NCI-H2227 (cell line): ENCODE data around the gene PSD2.

Experiments
- DNase-seq: peaks from one replicate; lab custom pipeline; 2025; ENCODE audit not compliant: unreplicated experiment; lab: John Stamatoyannopoulos, UW

PSD2 gene

DNA sequence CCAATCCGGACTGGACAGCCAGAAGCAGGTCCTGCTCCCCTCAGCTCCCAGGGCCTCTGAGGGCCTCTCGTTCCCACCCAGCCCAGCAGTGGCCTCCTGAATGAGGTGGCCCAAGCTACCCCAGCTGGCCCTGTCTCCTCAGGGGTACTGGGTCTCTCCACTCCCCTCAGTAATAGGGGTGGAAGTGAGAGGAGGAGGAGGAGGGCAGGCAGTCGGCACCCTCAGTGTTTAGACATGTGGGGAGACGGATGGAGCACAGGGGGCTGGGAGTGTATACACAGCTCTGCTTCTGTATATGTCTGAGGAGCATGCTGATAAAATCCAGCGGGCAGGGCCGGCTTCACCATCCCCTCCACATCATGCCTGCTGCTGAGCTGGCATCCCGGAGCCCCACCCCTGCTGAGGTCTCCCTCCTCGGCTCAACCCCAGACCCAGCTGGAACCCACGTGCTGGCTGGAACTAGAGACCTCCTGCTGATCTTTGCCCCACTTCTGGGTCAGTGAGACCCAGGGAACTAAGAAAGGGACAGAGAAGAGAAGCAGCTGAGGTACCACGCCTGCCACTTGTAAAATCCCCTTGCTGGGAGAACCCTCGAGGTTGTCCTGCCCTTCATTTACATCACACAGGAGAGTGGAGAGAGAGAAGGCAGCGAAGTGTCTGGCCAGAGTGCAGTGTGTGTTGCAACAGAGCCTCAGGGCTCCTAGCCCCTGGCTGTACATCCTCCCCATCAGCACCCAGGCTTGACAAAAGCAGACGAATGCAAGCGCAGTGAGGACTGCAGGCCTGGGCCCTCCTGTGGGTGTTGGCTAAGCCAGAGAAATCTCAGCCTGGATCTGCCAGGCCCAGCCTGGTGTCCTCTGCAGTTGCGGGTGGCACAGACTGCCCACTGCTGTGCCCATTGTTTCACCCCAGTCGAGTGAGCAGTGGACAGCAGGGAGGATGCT, 77.5 kb downstream of the PSD2 start:
- DNase-seq, result no peak

DNA sequence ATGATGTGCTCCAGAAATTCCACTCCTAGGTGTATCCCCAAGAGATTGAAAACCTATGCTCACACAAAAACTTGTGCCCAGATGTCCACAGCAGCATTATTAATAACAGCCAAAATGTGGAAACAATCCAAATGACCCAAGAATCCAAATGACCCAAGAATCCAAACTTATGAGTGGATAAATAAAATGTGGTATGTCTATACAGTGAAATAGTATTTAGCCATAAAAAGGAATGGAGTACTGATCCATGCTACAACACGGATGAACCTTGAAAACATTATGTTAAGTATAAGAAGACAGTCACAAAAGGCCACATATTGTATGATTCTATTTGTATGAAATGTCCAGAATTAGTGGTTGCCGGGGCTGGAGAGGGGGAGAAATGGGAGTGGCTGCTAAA, 80.3 kb downstream of the PSD2 start:
- no peak for DNase-seq

DNA sequence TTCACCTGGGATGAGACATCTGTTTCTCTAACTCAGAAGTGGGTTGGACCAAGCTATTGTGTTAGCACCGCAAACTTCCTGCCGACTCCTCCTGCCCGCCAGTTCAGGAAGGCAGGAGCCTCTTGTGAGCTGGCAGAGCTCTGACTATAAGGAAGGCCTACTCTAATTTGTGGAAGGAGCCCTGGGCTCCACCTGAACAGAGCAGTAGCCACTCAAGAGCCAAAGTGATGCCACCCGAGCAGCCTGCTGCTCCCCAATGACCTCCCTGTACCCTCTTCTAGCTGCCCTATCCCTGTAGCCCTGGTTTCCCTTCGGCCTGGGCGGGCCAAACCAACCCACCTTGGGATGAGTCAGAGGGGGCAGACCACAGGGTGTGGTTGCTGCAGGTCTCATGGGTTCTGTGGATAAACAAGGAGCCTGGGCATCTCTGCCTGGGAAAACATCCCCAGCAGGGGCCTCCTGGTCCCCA, 81.6 kb downstream of the PSD2 start:
- no peak for DNase-seq

DNA sequence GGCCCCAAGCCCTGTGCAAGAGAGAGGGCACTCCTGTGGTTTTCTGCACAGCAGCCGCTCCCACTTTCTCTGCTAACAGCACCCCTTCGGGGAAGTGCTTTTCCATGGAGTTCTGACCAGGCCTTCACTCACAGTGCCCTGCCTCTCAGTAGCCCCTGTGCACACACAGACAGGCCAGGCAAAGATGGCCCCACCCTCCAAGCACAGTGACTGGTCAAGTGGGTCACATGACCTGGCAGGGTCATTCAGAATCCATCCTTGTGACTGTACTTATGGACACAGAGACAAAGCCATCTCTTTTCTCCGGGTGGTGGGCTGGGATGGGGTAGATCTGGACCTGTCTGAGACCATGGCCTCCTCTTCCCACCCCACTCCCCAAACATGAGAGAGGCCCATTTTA, 82.5 kb downstream of the PSD2 start:
- no peak for DNase-seq

DNA sequence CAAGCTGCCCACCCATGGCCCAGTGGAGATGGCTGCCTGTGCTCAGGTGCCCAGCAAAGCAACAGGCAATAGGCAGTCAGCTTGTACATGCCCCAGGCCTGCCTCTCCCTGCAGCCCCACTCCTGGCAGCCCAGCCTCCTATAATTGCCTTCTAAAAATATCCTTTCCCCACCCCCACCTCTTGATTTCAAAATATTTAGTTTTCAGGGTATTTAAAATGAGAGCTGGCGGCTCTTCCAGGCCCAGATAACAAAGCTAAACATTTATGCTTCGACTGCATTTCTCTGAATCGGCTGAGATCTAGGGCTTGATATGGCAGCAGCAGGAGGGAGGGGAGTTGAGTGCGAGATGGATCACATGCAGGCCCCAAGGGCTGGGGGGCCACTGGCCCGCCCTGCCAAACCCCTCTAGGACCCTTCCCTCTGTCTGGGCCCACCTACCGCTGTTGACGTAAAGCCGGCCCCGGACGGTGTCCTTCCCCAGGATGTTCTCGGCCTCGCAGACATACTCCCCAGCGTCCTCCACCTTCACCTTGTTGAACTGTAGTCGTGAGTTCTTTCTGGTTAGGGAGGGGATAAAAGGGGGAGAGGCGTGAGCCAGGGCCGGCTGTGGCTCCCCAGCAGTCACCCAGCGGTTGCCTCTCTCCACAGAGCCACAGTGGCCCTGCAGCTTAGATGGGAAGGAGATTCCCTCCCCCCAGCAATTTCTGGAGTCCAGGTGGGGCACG, 85.0 kb downstream of the PSD2 start:
- peak; percentile 26 for DNase-seq

DNA sequence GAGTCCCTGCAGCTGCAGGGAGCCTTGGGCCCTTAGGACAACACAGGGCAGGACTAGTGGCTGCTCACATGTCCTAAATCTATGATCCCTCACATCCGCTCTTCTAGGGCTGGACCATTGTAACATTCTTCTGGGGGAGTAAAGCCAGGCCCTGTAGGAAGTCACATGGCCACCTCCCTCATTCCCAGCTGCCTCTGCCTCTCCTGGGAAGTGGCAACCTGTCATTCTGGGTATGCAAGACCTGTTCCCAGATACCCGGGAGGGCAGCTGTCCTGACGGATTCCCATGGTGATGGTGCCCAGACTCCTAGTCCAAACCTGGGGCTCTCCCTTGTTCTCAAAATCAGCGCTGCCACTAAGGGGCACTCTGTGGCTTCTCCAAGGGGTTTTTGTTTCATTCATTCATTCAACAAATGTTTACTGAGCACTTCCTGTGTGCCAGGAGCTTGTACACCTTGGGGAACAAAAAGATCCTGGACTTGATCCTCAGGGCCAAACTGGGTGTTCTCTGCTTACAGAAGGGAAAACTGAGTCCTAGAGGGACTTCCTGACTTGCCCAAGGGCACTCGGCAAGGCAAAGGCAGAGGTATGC, 85.6 kb downstream of the PSD2 start:
- no peak for DNase-seq

DNA sequence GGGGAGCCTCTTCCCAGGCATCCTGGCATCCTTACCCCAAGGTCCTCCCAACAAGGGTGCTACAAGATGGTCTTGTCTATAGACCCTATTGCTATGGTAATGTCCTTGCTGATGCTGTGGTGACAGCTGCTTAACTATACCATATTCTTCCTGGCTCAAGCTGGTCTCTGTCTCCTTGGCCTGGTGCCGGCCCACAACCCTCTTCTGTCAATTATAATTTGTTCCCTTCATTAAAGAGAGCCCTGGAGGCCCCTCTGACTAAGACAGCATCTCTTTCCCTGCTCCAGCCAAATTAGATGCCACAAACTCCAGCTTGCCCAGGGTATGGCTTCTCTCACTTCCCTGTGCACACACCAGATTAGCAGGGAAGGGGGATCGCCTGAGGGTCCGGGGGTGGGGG, 86.7 kb downstream of the PSD2 start:
- no peak for DNase-seq

DNA sequence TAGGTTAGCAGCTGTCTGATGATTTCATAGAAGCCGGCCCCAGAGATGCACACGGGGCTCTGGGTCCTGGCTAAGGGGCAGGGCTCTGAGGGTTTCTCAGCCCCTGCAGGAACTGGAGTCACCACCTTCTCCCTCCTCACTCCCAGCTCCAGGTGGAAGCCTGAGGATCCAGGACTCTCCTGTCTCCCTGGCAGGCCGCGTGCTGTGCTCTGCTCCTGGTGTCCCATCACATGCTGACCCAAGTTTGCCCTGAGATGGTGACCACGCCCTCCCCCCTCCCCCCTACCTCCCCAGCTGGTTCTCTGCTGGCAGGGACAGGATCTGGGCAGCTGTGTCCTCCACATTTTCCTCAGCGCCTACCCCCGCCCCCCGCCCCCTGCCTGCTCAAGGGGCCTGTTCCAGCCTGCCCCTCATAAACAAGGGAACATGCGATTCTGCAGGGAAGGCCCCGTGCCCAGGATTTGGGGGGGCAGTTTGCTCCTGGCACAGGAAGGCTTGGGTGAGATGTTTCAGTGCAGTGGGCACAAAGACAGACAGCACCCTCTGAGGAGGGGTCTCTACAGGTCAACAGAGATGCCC, 87.4 kb downstream of the PSD2 start:
- DNase-seq, result peak; percentile 17

DNA sequence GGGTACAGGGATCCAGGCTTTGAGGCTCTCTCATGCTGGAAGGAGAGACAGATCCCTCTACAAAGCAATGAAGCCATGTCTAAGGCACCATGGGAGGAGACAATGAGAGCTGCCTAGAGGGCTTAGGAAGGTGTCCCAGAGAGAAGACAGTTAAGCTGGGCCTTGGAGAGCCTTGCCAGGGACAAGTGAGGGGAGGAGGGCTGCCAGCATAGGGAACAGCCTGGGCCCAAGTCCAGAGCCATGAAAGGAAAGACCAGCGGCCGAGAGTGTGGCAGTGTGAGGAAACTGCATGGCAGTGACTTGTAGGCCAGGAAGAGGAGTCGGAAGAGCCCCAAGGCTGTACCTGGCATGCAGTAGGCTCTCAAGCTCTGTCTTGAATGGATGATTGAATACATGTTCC, 88.5 kb downstream of the PSD2 start:
- DNase-seq, result no peak

DNA sequence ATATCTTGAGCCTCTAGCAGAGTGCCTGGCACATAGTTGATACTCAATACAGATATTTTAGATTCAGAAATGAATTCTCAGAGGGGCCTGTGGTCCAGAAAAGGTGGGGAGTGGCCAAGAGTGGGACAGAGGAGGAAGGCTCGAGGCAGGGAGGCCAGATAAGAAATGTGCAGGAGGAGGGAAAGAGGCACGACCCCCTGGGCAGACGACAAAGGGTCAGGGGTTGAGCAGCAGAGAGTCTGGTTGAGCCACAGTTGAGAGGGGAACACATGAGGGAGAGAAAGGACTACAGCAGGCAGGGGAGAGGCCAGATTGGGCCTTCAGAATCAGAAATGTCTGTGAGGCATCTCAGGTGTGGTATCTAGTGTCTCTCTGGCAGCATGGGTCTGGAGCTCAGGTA, 89.1 kb downstream of the PSD2 start:
- no peak for DNase-seq

DNA sequence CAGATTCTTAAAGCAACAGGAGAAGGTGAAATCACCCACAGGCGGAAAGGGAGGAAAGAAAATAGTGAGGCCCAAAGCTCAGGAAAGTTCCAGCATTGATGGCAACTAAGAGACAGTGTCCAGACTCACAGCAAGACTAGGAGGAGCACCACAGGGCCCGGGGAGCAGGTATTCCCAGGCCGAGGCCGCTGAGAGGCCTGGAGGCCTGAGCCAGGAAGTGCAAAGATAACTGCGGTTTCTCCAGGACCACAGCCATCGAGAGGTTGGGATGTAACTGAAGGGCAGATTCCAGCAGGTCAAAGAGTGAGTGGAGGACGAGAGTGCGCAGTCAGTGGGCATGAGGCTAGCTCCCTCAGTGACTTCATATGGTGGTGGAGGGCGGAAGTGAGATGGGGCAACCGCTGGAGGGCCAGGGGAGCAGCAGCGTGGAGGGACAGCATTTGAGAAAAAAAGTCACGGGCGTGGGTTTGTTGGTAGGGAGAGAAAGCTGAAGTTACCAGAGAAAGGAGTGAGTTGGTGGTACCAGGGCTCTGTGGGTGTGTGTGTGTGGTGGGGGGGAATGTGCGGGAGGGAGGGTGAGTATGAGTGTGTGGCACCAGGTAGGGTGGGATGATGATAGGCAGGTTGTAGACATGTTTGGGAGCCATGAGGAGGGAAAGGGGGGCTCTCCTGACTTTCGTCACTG, 89.7 kb downstream of the PSD2 start:
- DNase-seq, result no peak

DNA sequence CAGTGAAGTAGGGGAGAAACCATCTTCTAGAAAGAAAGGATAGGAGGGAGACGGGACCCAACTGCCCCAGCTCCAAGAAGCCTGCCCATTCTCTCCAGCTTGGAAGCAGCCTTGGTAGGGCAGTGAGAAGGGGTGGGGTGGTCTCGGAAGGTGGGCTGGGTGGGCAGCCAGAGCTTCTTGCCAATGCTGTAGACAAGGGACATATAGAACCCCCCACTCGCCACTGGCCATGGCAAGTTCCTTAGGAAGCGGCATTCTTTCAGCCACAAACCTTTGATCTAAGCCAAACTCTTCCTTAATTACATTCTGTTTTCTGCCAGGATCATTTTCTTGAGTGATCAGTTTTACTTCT, 90.2 kb downstream of the PSD2 start:
- no peak for DNase-seq

DNA sequence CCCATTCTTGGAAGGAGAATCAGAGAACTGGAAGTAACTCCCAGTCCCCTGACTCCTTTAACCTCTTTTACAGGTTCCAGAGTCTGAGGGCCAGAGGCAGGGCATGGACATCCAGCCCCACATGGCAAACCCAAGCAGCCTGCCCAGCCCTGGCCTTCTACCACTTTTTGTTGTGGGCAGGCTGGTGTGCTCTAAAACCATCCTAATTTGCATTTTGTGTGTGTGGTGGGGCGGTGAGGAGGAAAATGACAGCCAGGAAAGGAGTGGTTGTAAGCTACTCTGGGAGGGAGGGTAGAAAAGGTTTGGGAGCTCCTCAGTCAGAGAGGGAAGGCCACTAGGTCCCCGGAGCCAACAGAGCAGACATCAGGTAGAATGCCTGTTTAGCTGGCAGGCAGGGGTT, 90.6 kb downstream of the PSD2 start:
- DNase-seq, result no peak

DNA sequence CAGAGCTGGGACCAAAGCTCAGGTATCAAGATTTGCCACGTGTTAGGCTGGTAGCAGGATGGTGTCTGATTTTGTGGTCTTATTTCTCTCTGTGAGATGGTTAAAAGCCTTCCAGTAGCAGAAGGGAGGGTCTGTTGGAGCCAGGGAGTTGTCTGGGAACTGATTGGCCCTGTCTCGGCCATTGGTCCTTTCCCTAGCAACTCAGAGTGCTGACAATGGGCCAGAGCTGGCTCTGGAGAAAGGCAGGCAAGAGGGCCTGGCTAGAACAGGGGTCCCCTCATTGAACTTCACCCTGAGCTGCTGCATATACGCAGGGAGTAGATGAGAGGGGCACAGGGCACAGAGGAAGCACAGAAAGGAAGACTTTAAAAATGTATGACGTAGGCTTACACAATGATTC, 92.8 kb downstream of the PSD2 start:
- no peak for DNase-seq

DNA sequence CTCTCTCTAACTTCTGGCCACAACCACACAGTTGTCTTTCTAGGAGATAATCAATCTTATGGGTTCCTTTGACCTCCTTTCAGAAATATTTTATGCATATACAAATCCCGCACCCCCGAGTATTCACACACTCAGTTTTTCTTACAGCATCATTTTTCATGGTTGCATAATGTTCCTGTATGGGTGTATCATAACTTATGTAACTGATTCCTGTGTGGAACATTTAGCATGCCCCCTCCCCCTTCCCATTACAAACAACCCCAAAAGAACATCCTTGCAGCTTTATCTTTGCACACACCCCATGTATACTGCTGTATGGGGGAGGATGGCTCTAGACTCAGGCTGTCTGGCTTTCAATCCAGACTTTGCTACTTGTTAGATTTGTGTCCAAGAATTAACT, 93.8 kb downstream of the PSD2 start:
- no peak for DNase-seq

DNA sequence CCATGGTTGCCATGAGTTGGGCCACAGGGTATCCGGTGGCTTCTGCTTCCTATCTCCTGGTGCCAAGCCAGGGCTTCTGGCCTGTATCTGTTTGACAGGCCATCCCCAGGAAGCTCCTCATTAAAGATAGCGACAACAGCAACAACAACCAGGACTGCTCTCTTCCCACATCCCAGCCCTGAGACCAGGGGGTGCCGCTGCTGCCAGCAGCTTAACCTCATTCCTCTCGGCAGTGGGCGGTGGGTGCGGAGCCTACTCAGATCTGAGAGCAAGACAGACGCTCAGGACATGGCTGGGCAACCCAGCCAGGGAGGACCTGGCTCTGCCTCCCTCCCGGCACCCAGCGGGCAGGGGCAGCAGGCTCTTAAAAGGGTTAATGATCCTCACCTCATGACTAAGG, 98.3 kb downstream of the PSD2 start:
- DNase-seq, result no peak
